Type B pancreatic cell (in vitro differentiated cells): ENCODE results near the gene NAV2. TPM values are rescaled to one million over a fixed set of nuclear protein-coding genes. Genes with fewer than 3 reads are reported as not detected.

Source experiments
- DNase-seq: peaks from one replicate; pipeline ENCODE4 v3.0.0; 2021; ENCODE audit warnings: mixed read lengths; ENCODE audit not compliant: unreplicated experiment; ENCODE audit errors: extremely low spot score
- H3K27ac Mint-ChIP-seq: 2 replicates; pipeline ENCODE4 v1.8.0; 2021; ENCODE audit warnings: mild to moderate bottlenecking, mixed read lengths
- H3K27me3 Mint-ChIP-seq: 2 replicates; pipeline ENCODE4 v1.8.0; 2021; ENCODE audit warnings: mixed read lengths
- H3K36me3 Mint-ChIP-seq: 2 replicates; pipeline ENCODE4 v1.8.0; 2021; ENCODE audit warnings: mixed read lengths
- H3K4me1 Mint-ChIP-seq: one replicate; pipeline ENCODE4 v1.8.0; 2021; ENCODE audit warnings: mixed read lengths; ENCODE audit not compliant: unreplicated experiment
- H3K4me3 Mint-ChIP-seq: 2 replicates; pipeline ENCODE4 v1.8.0; 2021; ENCODE audit warnings: mild to moderate bottlenecking, mixed read lengths
- H3K9me3 Mint-ChIP-seq: 2 replicates; pipeline ENCODE4 v1.8.0; 2021; ENCODE audit warnings: mixed read lengths
- CTCF ChIP-seq: fragments of 200-600 bp; sonication (generic); conservative IDR thresholded peaks from 2 replicates; pipeline ENCODE4 v1.5.0; 2021; ENCODE audit warnings: antibody characterized with exemption, mild to moderate bottlenecking
- total RNA-seq: library from RNA; stranded (reverse); gene quantifications from 2 replicates; pipeline ENCODE4 v1.2.1, GENCODE V29; 2021; ENCODE audit warnings: low replicate concordance

The NAV2 gene
- total RNA-seq, 1 donor from 2014 or later, result 54.2 TPM

- no peak for DNase-seq
- Mint-ChIP-seq H3K36me3 (peaks cover 18% of the 10 kb centered on the region), H3K4me3 (no peak overlapping the region), H3K9me3 (no peaks in the 10 kb centered on the region), H3K4me1 (no peaks in the 10 kb centered on the region), H3K27me3 (no peaks in the 10 kb centered on the region), H3K27ac (peak overlapping the region; percentile 30)
- no peak for TF ChIP-seq CTCF
Observed at GRCh38 chr11:20112291-20113148, 399.9 kb downstream of the NAV2 start.

GRCh38 chr11:20113149-20113438 is 400.5 kb downstream of the NAV2 start:
- Mint-ChIP-seq H3K27me3 (no peaks in the 10 kb centered on the region), H3K9me3 (no peaks in the 10 kb centered on the region), H3K27ac (no peak overlapping the region), H3K4me1 (no peaks in the 10 kb centered on the region), H3K4me3 (no peak overlapping the region), H3K36me3 (peaks cover 14% of the 10 kb centered on the region)
- no peak for TF ChIP-seq CTCF
- DNase-seq, result no peak

GRCh38 chr11:20114588-20114987 is 402.0 kb downstream of the NAV2 start:
- TF ChIP-seq CTCF, result no peak
- Mint-ChIP-seq H3K36me3 (peaks cover 27% of the 10 kb centered on the region), H3K4me1 (no peaks in the 10 kb centered on the region), H3K27me3 (no peaks in the 10 kb centered on the region), H3K27ac (no peak overlapping the region), H3K9me3 (no peaks in the 10 kb centered on the region), H3K4me3 (no peak overlapping the region)
- no peak for DNase-seq

GRCh38 chr11:20116825-20117224 is 404.2 kb downstream of the NAV2 start:
- Mint-ChIP-seq H3K4me3 (no peak overlapping the region), H3K4me1 (no peaks in the 10 kb centered on the region), H3K36me3 (peaks cover 38% of the 10 kb centered on the region), H3K27me3 (no peaks in the 10 kb centered on the region), H3K9me3 (no peaks in the 10 kb centered on the region), H3K27ac (no peak overlapping the region)
- TF ChIP-seq CTCF, result no peak
- DNase-seq, result no peak

GRCh38 chr11:20117291-20117690 is 404.7 kb downstream of the NAV2 start:
- Mint-ChIP-seq H3K27ac (no peak overlapping the region), H3K4me1 (no peaks in the 10 kb centered on the region), H3K9me3 (no peaks in the 10 kb centered on the region), H3K27me3 (no peaks in the 10 kb centered on the region), H3K36me3 (peaks cover 38% of the 10 kb centered on the region), H3K4me3 (no peak overlapping the region)
- TF ChIP-seq CTCF, result no peak
- no peak for DNase-seq
